Skeletal muscle cell (primary cell): ENCODE results near the gene MEIS1.
"Not testable (repeated sequence)": the region's sequence is repeated elsewhere in the genome, so short reads cannot be mapped to it uniquely, and the experiment has no call there.

Source experiments
- DNase-seq: peaks from one replicate; pipeline ENCODE4 v3.0.0-alpha.2; 2010; ENCODE audit warnings: low read depth
- H3K4me3 ChIP-seq: 2 replicates; pipeline ENCODE4 v1.5.1; 2011; ENCODE audit warnings: low read depth, mild to moderate bottlenecking, control low read depth, low read length, moderate library complexity

Gene MEIS1

DNA sequence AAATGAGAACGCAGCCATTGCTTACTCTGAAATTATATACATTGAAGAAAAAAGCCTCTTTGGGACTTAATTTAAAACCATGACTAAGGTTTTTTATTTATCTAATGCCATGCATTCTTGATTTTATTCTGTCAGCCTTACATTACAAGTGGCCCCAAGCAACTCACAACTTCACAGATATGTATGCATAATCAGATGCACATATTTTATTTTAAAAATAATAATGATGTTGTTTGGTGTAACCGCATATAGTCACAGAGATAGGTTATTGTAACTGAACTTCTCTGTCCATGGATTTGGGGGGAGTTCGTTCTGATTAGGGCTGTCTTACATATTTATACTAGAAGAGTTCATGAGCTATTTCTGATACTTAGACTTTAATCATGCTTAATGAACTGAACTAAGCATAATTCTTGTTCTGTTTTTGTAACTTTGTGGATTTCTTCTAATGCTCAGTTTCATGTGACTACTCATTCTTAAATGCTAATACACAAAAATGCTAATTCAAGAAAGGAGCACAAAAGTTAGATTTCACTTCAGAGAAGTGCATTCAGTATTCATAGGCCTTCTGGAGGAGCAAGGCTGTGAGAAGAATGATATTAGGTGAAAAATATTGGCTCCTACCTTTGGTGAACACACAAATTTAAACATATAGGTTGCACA, 26.2 kb downstream of the MEIS1 start:
- no peak overlapping the region for H3K4me3 ChIP-seq
- no peak for DNase-seq

DNA sequence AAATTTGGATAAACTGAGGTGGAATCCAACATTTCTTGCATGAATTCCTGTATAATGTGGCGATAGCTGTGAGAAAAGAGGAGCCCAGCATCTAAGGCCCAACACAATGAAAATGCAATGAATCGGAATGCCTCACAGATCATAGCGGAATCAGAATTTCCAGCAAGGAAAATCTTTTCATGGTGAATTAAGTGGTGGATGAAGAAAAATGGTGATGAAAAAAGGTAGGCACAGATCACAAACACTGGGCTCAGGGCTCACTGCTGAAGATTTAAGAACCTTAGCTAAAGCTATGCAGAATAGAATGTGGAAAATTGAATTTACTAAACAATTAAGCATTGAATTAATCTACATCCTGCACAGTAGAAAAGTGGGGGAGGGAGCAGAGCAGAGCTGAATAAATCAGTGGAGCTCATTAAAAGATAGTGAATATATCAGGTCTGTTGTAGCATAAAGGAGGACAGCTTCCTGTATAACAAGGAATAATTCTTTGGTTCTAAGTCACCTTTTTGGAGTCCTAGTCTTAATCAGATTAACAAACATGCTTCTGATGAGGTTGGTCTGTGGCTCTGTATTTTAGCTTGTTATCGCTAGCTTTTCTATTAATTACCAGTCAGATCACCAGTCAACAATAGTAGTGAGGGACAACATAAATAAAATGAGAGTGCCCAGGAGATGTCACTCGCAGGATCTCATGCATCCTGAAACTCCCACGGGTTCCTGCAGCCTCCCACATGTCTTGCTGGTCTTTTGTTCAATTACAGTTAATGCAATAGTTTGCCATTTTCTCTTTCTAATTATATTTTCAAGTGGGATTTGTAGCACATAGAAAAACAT, 27.0 kb downstream of the MEIS1 start:
- no peak overlapping the region for H3K4me3 ChIP-seq
- DNase-seq, result no peak

DNA sequence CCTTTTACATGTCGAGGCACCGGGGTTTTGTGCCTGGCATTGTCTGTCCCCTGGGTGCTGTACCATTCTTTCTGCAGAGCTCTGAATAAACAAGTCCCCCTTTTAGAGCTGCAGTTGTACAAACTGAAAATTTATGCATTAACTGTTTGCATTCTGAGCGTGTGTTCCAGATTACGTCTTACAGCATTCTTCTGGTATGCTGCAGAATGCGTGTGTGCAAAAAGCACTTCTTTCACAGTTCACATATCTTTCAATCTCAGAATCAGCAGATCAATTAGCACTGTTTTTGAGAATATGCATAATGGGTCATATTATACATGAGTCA, 27.5 kb downstream of the MEIS1 start:
- DNase-seq, result no peak
- H3K4me3 ChIP-seq, result no peak overlapping the region

DNA sequence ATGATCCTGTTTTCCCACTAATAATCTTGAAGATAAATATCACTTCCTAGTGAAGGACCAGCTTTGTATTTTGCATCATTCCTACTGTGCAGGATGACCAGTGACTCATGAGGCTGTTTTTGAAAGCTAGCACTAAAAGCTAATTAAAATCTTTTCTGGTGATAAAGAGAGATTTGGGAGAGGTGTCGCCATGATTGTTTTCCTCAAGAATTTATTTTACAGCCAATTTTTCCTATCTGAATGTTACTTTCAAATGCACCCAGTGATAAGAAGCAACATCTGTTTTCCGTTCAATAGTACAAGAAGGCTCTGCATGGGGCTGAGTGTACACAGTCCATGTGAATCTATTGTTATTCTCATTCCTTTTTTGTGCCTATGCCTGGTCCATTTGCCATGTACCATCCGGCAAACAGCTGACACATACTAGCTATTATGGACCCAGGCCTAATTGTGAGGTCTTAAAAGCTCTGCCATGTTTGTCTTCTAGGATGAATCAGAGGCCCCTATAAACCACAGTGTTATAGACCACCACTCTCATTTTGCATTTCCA, 28.4 kb downstream of the MEIS1 start:
- H3K4me3 ChIP-seq, result no peak overlapping the region
- no peak for DNase-seq

DNA sequence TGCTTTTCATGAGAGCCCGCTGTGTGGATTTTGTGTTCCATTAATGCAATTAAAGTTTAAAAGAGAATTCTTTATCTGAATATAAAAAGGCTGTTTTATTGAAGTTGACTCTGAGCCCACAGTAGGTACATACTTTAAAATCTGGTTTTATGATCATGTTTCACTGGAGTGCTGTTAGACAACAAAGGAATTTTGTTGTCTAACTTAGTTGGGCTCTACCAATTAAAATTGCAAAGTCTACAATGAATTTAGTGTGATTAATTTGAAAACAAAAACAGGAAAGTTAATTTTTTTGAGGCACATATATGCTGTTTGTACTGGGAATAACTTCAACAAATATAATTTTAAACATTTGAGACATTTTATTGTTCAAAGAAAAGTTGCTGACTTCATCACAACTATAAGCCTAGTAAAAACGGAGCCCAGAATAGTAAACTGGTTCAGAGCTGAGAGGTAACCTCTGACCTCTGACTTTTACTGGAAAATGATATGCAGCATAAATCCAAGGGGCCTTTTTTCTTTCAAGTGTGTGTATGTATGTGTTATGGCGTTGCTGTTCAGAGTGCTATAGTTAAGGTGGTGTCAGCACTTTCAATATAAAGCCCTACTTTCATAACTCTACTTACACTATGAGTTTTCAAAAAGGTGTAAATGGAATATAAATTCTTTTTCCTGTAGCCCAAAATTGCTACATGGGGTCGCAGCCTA, 30.2 kb downstream of the MEIS1 start:
- no peak overlapping the region for H3K4me3 ChIP-seq
- DNase-seq, result no peak

DNA sequence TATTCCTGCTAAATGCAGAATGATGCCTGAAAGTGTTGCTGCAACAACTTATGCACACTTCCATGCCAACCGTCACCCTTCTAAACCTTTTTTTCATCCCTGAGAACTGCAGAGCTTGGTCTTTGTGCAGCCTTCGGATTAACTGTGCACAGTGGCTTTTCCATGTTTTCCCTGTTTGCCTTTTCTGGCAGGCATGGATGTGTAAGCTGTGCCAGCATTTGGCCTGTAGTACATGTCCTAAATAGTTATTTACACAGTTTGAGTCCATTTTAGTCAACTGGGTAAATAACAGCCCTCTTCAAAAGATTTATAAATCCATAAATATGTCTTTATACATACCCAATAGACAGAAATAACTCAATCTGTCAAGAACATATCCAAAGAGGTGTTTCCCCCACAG, 31.5 kb downstream of the MEIS1 start:
- no peak for DNase-seq
- no peak overlapping the region for H3K4me3 ChIP-seq

DNA sequence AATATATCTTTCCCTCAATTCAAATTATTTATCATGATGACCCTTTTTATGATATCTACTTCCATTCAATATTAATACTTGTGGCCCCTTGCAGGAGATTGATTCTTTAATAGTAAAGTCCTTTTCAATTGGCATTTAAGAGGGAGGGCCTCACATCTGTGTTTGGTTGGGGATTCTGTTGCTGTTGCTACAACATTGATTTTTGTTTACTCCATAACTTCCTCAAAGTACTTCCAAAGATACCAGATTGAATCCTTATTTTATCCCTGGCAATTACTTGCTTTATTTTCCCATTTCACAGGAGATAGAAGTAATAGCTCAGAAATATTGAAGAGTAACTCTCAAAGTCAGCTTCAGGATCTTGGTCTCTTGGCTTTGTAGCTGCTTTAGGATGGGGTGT, 32.8 kb downstream of the MEIS1 start:
- no peak overlapping the region for H3K4me3 ChIP-seq
- DNase-seq, result no peak

DNA sequence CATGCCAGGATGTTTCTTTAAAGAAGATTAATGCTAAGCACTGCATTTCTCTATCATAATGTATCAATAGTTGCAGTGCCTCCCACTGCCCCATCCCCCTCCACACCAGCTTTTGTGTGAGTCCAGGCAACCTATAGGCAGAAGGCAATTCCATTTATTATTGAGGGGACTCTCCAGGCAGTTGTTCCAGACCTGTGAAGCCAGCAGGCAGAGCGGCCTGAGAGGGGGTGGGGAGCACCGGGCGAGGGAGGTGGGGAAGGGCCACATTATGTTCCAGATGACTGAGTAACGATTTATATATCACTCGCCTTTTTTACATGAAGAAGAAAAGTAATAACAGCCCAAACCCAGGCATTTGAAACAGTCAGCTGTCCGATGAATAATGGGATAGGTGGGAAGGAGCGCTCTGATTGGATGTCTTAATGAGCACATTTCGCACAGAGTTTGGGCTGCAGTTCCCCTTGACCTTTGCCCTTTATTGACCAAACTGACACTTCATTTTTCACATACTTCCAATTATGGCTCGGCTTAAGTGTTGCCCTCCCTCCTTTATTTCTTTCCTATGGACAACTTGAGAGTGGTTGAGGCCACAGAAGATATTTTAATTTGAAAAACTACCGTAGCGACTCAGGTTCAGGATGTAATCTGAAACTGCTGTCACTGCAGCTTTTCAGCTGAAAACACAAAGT, 34.4 kb downstream of the MEIS1 start:
- no peak for DNase-seq

DNA sequence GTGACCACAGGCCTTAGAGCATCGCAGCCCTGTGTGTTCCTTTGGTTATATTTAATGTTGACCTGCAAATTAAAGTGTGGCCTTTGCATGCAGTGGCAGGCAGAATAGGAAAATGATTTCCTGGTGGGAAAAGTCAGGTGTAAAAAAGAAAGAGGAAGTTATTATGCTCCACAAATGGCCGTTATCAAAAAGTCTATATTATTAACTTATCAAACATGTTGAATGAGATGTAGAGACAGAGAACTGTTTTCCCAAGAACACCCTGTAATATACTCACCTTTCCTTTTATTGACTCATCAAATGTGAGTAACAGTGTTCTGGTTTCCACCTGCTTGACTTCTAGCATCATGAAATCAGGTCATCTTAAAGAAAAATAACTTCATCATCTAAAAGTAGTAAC, 35.3 kb downstream of the MEIS1 start:
- no peak overlapping the region for H3K4me3 ChIP-seq
- no peak for DNase-seq

More for the DNA sequence above, 34.4 kb downstream of the MEIS1 start:
- H3K4me3 ChIP-seq, result no peak overlapping the region

DNA sequence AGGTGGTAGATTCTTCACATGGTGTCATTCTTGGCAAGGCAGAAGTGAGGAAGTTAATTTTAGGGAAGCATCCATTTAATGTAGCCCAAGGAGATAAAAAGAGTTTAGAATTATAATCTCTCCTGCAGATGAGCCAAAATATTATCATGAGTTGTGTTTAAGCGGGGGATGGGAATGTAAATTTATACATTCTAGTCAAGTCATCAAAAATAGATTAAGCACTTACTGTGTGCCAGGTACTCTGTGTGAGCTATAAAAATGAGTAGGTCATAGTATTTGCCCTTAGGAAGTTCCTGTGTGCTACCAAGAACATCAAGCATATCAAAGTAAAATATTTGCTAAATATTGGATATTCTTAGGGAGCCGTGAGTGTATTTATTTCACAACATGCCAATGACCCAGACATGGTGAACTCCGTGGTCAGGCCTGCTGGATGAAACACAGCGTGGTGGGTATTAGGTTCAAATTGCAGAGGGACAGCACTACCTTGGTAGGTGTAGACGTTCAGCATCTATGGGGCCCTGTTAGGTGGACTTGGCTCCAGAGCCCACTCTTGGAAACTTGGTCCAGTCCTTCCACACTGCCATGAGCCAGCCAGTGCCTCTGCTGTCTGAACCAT, 37.4 kb downstream of the MEIS1 start:
- H3K4me3 ChIP-seq, result no peak overlapping the region
- no peak for DNase-seq

DNA sequence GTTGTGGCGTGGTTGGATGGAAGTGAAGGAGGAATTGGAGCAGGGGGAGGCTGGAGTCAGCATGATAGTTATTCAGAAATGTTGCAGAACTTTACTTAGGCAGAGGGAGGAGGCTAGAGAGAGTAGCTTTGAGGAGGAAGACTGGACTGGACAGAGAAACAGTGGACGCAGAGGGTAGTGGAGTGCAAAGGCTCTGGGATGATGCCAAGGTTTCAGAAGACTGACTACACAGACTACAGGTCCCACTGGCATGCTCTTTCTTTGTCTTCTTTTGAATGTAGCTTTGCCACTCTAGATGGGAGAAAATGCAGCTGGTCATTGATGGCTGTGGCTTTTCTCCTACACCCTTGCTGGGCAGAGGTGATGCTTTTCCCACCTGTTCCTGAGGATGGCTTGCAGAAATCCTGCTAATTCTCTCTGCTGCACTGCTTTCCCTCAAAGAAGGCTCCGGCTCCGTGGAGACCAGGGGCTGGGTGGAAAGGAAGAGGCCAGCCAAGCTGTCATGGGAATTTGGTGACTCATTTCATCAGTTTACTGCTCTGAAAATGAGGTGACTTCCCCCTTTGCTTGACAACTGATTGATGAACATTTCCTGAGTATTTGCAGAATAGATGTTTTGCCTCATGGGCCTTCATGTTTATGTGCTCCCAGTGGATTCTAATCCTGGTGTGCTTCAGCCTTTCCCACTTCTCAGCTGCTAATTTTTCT, 42.4 kb downstream of the MEIS1 start:
- no peak overlapping the region for H3K4me3 ChIP-seq
- no peak for DNase-seq

DNA sequence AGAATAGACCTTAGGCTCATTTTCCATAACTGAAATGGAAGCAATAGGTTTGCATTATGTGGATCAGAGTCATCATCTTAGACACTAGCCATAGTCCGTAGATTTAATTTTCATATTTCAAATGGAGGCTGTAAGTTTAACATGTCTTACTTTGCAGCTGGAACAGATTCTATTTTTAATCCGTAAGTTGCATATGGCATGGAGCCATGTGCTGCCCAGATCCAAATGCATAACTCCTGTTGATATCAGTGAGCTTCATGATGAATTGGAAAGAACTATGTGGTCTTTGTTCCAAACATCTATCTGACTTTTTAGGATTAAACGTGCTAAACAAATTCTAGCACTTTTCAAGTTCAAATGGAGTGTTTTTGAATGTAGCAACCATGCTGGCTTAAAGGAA, 43.4 kb downstream of the MEIS1 start:
- no peak for DNase-seq
- no peak overlapping the region for H3K4me3 ChIP-seq

DNA sequence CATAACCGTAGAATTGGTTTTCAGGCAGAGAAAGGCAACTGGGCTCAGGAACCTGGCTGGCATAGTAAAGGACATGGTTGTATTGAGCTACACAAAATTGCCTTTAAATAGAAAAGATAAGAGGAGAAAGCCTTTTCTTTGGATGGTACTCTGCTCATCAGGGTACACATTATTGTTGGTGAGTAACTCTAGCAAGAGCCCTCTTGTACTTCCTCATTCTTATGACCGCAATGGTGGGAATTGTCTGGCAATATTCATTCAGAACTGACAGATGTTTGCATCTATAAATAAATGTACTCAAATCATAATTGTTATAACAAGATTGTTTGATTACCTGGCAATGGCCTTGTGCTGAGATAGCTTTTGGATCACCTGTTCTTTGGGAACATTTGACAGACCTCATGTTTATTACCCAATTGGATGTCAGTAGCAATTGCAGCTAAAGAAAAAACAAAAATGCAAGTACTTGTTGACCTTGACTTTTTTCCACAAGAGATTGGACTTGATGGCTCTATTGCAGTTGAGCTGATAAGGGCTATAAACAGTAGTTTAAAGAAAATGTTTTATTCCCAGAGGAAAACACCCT, 43.9 kb downstream of the MEIS1 start:
- no peak for DNase-seq

DNA sequence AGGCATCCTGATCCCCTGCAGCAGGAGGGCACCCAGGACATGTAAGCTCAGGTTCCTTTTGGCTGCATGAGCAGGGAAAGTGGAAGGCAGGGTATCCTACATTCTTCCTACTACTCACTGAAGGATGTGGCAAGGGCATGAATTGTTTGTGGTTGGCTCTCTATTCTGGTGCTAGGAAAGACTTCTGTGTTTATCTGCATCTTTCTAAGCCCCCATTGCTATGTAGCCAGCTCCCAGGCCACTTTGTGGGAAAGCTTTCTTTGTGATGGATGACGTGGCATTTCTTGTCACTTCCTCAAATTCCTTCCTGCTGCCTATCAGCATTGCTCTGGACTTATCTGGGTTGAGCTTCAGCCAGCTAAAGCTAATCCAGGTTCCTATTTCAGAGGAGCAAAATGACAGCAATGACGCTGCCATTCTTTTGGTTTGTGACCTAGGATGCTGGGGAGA, 46.2 kb downstream of the MEIS1 start:
- H3K4me3 ChIP-seq, result no peak overlapping the region
- peak; percentile 19 for DNase-seq

More for the DNA sequence above, 43.9 kb downstream of the MEIS1 start:
- no peak overlapping the region for H3K4me3 ChIP-seq

DNA sequence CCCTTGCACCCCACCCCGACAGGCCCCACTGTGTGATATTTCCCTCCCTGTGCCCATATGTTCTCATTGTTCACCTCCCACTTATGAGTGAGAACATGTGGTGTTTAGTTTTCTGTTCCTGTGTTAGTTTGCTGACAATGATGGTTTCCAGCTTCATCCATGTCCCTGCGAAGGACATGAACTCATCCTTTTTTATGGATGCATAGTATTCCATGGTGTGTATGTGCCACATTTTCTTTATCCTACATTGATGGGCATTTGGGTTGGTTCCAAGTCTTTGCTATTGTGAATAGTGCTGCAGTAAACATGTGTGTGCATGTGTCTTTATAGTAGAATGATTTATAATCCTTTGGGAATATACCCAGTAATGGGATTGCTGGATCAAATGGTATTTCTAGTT, 50.3 kb downstream of the MEIS1 start:
- H3K4me3 ChIP-seq, DNase-seq: not testable (repeated sequence)

DNA sequence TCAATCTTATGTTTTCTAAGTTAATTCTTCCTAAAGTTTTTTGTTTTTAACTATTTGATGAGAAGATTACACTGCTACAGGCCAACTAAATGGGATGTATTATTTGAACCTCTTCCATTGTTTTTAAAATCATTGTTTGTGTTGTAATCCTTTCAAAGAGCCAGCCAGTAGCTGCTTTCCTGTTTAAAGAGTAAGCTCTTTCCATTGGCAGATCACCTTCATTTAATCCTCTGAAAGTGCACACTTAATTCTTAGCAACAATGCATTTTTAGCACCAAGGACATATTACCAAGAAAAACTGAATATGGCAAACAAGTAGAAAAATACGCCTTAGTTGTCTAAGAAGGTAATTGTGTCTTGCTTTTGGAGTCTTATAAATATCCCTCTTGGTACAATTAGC, 54.0 kb downstream of the MEIS1 start:
- H3K4me3 ChIP-seq, result no peak overlapping the region

DNA sequence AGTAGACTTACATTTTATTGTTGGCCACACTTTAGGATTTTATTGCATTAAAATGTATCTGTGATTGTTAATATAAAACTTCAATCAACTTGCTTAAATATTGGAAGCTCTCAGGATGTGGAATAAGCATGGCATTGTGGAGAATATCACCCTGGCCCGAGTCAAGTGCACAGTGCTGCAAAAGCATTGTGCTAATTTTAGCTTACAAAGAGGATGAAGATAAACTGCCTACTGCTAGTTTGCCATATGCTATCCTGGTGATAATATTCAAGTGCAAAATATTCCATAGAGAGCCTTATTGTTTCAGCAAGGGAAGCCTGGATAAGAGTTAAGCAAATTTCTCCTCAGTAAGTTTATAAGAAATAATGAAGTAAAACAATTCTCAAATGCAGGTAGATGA, 54.5 kb downstream of the MEIS1 start:
- DNase-seq, result no peak
- H3K4me3 ChIP-seq, result no peak overlapping the region

More for the DNA sequence above, 54.0 kb downstream of the MEIS1 start:
- DNase-seq, result no peak

DNA sequence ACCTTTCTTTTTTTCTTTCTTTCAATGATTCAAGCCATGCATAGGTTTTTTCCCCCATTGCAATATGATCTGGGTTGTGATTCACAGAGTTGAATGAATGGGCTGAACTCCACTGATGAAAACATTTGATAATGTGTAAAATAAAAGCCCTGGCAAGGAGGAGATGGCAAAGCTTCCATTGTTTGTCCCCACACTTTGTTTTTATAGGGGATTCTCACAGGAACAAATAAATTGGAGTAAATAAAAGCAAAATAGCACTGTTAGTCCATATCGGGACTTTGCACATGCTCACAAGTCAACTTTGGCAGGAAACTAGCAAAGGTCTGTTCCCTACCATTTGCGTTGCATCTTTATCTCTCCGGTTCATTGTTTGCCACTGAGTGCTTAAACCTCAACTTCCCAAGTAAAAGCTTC, 55.7 kb downstream of the MEIS1 start:
- DNase-seq, result no peak
- no peak overlapping the region for H3K4me3 ChIP-seq
